IPS DF 4.7 (cell line): ENCODE results near the gene ZCCHC7.
"Not testable (repeated sequence)": the region's sequence is repeated elsewhere in the genome, so short reads cannot be mapped to it uniquely, and the experiment has no call there.

Experiments used
- DNase-seq: peaks from one replicate; pipeline ENCODE4 v3.0.0-alpha.2; 2013; ENCODE audit warnings: low spot score; ENCODE audit errors: extremely low read depth

Gene ZCCHC7

DNA sequence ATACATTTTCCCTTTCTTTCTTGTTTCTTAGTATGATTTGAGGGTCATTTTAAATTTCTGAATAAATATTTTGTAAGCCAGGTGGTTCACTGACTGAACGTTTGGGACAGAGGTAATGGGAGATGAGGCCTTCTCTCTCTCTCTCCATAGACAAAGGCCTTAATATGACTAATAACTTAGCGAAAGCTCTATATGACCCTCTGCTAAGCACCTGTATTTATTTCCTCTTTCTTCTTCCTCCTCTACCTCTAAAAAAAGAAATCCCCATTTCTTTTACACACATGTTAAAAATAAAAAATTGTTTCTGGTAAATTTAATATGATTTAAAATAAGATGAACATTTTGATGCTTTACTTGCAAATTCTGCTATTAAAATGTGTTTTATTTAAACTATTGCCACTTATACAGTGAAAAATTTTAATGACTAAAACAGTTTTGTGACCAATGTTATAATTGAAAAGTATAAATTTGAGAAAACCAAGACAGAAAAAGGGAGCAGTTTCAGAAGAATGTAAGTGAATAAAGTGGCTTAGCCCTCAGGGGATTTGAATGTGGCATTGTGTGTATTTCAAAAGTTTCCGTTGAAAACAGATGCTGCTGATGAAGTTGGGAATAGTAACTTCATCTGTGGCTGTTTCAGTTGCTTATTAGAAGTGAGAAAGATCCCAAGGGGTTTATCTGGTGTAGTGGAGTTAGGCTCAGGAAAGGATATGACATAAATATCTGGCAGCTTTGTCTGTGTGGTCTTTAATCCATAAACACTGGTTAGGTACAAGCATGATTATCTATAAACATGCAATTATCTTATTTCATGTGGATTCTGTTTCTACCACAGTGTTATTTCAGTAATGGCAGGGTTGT lies 173.5 kb downstream of the ZCCHC7 start:
- DNase-seq = no peak

DNA sequence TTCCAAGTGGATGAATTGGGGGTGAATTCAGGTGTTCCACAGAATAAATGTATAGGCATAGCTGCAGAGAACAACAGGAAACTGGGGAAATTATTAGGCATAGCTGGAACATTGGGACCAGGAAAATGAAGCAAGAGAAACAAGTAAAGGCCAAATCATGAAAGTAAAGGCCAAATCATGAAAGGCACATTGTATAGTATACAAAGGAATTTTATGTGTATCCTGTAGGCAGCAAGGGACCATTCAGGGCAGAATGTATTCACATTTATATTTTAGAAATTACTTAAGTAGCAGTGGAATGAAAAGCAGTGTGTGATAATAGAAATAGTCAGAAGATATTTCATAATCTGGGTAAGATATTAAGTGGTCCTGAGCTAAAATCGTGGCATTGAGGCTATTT lies 174.8 kb downstream of the ZCCHC7 start:
- no peak for DNase-seq

DNA sequence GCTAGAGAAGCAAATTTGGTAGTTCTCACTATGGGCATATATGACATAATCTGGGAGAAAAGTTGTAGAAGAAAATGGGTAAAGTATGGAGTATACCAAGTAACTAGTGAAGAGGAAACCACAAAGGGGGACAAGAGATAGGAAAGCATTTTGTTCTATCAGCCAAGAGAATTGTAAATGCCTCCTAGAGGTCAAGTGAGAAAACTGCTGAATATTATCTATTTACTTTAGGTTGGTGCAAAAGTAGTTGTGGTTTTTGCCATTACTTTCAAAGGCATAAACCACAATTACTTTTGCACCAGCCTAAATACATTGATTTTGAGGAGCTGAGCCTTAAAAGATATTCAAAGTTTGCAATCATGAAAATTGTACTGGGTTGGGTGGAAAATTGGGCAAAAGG lies 175.4 kb downstream of the ZCCHC7 start:
- DNase-seq = no peak

DNA sequence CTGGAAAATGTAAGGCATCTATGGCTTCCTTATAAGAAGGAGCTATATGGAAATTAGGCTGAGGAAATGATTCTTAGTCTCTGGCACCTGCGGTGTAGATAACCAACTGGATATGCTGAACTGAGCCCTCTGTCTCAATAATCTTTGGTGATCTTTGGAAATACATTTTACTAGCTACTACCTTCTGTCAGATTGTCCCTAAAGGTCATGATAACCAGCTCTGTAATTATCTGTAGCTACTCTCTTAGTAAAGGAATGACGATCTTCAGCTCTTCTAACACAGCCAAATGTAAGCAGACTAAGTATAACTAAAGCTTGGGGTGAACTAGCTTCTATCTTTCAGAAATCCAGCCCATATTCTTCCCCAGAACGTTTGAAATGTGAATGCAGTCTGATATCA lies 177.2 kb downstream of the ZCCHC7 start:
- DNase-seq = no peak

DNA sequence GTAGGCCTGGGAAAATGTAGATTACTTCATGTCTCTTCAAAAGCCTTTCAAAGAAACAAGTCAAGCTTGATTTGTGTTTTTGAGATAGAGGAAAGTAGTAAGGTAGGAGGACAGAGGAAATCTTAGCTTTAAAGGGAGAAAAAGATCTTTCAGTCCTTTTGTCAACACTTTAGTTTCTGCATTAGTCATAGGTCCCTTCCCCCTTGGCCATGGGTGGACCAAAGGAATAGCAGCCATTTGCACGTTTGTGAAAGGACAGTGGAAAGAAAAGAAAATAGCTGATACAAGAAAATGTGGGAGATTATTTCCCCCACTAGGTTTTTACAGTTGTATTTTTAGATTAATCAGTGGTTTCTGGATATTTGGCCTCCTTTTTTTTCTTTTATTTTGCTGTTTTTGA lies 180.2 kb downstream of the ZCCHC7 start:
- no peak for DNase-seq

DNA sequence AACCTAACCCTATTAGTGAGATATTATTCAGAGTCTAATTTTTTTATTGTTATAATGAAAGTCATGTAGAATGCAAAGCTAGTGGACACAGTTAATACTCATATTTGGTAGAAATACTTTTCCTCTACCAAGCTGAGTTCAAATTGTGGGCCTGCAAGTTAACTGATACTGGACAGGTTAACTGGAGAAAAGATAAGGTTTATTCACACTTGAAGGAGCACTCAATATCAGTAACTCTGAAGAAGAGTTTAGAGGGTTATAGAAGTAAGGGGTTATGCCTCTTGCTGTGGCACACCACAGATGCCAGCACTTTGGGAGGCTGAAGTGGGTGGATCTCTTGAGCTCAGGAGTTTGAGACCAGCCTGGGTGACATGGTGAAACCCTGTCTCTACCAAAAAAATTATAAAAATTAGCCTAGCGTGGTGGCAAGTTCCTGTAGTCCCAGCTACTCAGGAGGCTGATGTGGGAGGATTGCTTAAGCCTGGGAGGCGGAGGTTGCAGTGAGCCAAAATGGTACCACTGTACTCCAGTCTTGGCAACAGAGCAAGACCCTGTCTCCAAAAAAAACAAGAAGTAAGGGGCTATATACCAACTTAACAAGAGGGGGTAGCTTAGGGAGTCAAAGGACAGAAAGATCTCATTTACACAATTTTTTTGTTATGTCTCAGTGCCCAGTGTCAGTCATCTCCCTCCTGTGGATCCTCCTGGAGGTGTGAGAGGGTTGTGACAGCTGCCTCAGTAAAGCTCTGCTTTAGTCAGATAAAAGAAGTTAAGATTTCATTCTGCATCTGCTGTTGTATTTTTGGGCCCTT lies 180.9 kb downstream of the ZCCHC7 start:
- DNase-seq = no peak

GRCh38 chr9:37301854-37302172 lies 181.4 kb downstream of the ZCCHC7 start:
- DNase-seq = no peak

DNA sequence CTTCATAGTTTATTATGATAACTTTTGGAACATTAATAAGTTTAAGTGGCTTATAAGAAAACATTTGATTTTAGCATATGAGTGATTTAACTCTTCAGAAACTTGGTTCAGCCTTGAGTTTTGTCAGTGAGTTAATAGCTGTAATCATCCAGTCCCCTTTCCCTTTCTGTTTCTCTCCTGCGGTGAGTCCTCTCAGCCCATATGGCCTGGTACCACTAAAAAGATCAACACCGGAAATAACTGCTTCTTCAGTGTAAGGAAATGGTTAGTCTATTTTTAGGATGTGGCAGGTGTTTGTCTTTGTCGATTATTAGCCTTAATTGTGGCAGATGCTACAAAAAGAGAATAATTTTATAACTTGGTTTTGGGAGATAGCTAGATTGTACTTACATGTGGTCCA lies 181.9 kb downstream of the ZCCHC7 start:
- no peak for DNase-seq

- DNase-seq = not testable (repeated sequence)
Observed at GRCh38 chr9:37303272-37303671, 182.9 kb downstream of the ZCCHC7 start.

GRCh38 chr9:37309136-37309535 lies 188.8 kb downstream of the ZCCHC7 start:
- no peak for DNase-seq

GRCh38 chr9:37311938-37312708 lies 191.7 kb downstream of the ZCCHC7 start:
- no peak for DNase-seq

DNA sequence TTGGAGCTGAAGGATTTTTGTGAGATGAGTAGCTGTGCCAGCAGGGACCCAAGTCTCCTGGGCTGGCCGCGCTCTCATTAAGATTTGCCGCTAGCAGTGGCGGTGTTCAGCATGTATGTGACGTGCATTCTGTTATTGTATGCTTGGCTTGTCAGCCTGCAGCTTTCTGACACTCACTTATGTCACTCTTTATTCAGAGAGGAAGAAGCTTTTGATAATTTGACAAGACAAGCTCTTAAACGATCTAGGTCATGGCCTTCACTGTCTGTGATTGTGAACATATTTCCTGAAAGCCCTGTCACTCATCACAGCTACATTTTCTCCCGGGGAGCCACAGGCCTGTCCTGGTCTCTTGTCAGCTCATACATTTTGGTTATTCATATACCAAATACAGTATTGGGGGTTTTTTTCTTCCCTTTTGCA lies 203.9 kb downstream of the ZCCHC7 start:
- DNase-seq = no peak

GRCh38 chr9:37324691-37325490 lies 204.5 kb downstream of the ZCCHC7 start:
- DNase-seq = no peak

DNA sequence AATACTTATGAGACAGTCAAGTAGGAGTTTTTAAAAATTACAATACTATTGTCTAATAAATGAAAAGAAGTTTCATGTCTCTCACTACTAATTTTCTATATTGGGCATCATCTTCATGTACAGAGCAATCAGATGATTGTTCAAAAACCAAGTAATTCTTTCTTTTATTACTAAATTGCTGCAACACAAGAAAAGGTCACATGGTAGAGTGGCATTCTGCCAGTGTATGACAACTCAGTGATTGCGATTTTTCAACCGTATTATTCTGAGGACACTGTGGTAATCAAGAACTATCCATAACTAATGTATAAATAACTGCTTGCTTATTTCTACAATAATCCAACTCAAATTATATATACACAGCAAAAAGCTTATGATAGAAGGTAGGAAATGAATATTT lies 205.4 kb downstream of the ZCCHC7 start:
- no peak for DNase-seq

- no peak for DNase-seq
Observed at GRCh38 chr9:37327553-37327952, 207.2 kb downstream of the ZCCHC7 start.

GRCh38 chr9:37328556-37329227 lies 208.3 kb downstream of the ZCCHC7 start:
- no peak for DNase-seq

- DNase-seq = no peak
Observed at GRCh38 chr9:37329576-37329975, 209.2 kb downstream of the ZCCHC7 start.

DNA sequence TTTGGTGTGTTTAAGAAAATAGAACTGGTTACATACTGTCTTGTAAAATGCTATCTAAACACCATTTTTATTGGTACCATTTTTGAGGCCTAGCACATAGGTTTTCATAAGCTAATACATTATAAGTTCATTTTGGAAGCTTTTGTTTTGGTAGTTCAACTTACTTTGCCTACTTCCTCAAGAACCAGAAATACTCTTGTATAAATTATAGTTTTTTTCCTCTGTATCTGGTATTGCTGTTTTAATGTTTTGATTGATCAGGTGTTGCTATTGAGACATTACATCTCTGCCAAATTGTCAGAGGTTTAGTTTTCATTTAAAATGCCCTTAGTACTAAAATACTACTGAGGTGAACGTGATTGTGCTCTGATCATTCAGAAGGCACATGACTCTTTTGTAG lies 211.5 kb downstream of the ZCCHC7 start:
- DNase-seq = no peak

- DNase-seq = no peak
Observed at GRCh38 chr9:37332578-37332977, 212.2 kb downstream of the ZCCHC7 start.

DNA sequence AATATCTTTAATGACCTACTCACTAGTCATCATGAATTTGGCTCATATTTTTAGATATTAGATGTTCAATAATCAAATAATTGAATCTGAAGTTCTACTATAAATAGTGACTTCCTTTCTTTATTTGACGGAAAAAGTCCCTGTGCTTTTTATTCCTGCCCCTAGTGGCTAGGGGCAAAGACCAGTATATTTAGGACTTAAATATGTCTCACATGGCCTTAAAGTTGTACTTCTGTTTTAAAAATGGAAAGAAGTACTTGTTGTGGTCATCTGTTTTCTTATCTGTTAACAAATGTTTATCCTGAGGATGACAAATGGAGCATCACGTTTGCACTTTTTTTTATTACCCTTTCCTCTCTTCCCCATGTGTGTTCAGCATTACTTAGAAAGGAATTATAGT lies 212.9 kb downstream of the ZCCHC7 start:
- DNase-seq = no peak

DNA sequence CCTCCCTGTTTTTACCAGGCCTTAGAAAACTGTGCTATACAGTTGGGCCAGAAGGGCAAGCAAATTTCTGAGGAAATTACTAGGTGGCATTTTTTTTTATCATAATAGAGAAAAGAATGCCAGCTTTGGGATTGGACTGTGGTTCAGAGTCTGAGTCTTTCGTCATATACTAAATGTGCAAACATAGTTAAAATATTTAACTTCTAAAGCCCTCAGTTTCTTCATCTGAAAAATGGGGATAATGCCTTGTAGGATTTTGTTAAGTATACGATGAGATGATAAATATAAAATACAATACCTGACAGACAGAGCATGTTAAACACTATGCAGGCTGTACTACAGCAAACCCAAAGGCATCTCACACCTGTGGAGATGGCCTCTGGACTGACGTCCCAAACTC lies 214.9 kb downstream of the ZCCHC7 start:
- no peak for DNase-seq
